ENCODE data around the gene ZDHHC20. TPM values are rescaled to one million over a fixed set of nuclear protein-coding genes. Genes with fewer than 3 reads are reported as not detected.
"Not testable (repeated sequence)": the region's sequence is repeated elsewhere in the genome, so short reads cannot be mapped to it uniquely, and the experiment has no call there.

The ZDHHC20 gene
- total RNA-seq, 3 donors from 2014 or later, result 55.2 to 77.4 (median 74.4) TPM

DNA sequence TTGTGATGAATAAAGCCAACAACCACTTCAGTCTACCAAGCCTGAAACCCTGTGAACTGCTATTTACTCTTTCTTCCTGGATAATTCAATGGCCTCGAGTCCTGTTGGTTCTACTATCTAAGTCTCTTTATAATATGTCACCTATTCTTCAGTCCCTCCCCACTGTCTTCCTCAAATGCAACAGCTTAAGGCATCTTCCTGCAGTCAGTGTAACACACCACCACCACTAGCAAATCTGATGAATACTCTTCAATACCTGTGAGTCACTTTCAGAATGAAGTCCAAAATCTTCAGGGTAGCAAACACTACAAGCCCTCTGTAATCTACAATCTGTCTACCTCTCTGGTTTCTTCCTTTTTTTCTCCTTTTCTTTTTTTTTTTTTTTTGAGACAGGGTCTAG lies 32.9 kb downstream of the ZDHHC20 start:
- DNase-seq, result no peak
- Histone ChIP-seq H3K9me3 (peaks cover 16% of the 10 kb centered on the region), H3K36me3 (ENCODE audit: low read depth) (no peaks in the 10 kb centered on the region), H3K4me1 (ENCODE audit: low read depth) (no peaks in the 10 kb centered on the region), H3K4me3 (no peak overlapping the region)
- peak; percentile 50 for ATAC-seq
- TF ChIP-seq, protein P1, sequence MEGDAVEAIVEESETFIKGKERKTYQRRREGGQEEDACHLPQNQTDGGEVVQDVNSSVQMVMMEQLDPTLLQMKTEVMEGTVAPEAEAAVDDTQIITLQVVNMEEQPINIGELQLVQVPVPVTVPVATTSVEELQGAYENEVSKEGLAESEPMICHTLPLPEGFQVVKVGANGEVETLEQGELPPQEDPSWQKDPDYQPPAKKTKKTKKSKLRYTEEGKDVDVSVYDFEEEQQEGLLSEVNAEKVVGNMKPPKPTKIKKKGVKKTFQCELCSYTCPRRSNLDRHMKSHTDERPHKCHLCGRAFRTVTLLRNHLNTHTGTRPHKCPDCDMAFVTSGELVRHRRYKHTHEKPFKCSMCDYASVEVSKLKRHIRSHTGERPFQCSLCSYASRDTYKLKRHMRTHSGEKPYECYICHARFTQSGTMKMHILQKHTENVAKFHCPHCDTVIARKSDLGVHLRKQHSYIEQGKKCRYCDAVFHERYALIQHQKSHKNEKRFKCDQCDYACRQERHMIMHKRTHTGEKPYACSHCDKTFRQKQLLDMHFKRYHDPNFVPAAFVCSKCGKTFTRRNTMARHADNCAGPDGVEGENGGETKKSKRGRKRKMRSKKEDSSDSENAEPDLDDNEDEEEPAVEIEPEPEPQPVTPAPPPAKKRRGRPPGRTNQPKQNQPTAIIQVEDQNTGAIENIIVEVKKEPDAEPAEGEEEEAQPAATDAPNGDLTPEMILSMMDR (IDR thresholded peaks at IDR 0.05), result no peak
- intact Hi-C loops (cut with DNase I, micrococcal nuclease), result no loop called here

DNA sequence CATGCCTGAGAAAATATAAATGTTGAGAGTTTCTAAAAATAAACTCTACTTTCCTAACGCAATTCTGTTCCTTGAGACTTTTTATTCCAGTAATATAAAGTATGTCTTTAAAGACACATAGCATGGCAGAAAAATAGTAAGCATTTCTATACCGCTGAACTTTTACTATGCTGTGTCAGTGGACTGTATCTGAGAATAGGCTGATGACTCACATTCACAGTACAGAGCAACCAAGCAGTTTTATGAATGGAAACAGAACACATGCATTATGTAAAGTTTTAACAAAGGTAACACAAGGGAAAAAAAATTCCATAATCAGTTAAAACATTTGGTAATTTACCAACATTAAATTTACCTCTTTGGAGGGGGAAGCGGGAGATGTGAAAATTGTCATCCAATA lies 38.4 kb downstream of the ZDHHC20 start:
- no peaks in the 10 kb centered on the region for H3K4me1 ChIP-seq (ENCODE audit: low read depth)
- H3K9me3 ChIP-seq, result no peaks in the 10 kb centered on the region
- no peak for DNase-seq
- no peak overlapping the region for H3K4me3 ChIP-seq
- H3K36me3 ChIP-seq (ENCODE audit: low read depth), result no peaks in the 10 kb centered on the region
- intact Hi-C loops (cut with DNase I, micrococcal nuclease), result no loop called here
- ATAC-seq, result no peak
- TF ChIP-seq, protein P1 (IDR thresholded peaks at IDR 0.05), result no peak

DNA sequence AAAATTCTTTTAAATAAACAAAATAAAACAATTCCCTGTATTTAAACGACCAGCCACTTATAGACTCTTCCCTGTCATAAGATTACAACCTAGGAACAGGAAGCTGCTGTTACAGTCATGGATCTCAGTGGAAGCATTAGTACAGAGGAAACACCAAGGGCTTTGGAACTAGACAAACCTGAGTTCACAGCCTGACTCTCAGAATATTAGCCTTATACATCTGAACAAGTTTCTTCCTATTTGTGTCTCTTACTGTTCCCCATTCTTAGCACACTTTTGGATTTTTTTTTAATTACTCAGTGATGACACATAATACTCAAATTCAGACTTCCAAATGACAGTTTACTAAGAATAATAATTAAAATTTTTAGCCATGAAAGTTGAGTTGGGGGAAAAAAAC lies 46.1 kb downstream of the ZDHHC20 start:
- peaks cover 2% of the 10 kb centered on the region for H3K9me3 ChIP-seq
- no peaks in the 10 kb centered on the region for H3K36me3 ChIP-seq (ENCODE audit: low read depth)
- H3K4me3 ChIP-seq, result no peak overlapping the region
- TF ChIP-seq, protein P1 (IDR thresholded peaks at IDR 0.05), result no peak
- intact Hi-C loops (cut with DNase I, micrococcal nuclease), result no loop called here
- no peaks in the 10 kb centered on the region for H3K4me1 ChIP-seq (ENCODE audit: low read depth)
- no peak for ATAC-seq
- no peak for DNase-seq

DNA sequence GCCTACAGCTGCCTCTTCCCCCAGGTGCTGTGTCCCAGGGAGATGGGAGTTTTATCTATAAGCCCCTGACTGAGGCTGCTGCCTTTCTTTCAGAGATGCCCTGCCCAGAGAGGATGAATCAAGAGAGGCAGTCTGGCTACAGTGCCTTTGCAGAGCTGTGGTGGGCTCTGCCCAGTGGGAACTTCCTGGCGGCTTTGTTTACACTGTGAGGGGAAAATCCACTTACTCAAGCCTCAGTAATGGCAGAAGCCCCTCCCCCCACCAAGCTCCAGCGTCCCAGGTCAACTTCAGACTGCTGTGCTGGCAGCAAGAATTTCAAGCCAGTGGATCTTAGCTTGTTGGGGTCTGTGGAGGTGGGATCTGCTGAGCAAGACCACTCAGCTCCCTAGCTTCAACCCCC lies 48.6 kb downstream of the ZDHHC20 start:
- H3K4me1 ChIP-seq (ENCODE audit: low read depth); H3K36me3 ChIP-seq (ENCODE audit: low read depth); ATAC-seq; intact Hi-C loops (cut with DNase I, micrococcal nuclease); DNase-seq; H3K4me3 ChIP-seq; H3K9me3 ChIP-seq: not testable (repeated sequence)

DNA sequence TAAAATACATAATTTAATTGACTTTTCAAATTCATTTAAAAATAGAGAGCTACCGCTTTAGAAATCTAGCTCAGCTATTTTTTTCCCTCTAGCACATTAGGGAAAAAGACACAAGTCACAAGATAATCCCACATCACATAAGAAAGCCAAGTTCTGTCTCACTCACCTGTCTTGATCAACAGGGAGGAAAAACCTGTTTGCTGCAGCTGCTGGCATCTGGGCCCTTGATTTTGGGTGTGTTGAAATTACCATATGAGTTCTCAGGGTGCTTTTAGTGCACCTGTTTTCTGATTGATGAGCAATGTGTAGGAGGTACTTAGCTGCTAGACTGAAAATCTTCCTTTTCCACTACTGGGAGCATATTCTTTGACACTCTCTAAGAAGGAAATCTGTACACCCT lies 53.8 kb downstream of the ZDHHC20 start:
- H3K36me3 ChIP-seq (ENCODE audit: low read depth), result no peaks in the 10 kb centered on the region
- no peaks in the 10 kb centered on the region for H3K4me1 ChIP-seq (ENCODE audit: low read depth)
- ATAC-seq (no peak), DNase-seq (no peak)
- TF ChIP-seq, protein P1 (IDR thresholded peaks at IDR 0.05), result no peak
- H3K4me3 ChIP-seq, result no peak overlapping the region
- peaks cover 7% of the 10 kb centered on the region for H3K9me3 ChIP-seq
- intact Hi-C loops (cut with DNase I, micrococcal nuclease), result no loop called here

DNA sequence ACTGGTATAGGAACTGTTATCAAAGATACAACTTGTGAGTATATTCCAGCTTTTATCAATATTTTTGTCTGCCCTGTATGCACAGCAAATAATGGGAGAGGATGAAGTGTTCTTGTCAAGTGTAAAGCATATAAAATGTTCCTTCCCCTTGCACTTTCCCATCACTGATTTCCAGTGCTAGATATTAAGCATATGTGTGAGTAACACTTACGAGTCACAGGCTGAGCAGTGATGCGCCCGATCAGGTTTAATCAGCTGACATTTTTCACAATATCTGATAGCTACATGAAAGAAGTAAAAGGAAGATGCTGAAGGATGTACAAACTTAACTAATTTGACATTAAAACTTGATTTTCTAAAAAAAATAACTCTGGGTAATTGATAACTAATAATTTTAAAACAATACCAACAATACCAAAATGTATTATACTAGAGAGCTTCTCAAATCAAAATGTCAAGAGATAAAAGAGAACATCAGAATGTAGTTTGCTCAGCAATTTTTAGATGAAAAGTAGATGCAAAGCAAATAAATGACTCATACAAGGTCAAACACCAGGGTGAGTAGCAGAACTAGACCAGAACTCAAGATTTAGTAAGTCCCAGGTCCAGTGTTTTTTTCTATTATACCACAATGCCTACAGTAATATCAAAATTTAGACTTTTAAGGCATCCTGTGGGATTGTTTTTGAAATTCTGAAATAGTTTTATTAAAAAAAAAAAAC lies 56.4 kb downstream of the ZDHHC20 start:
- Histone ChIP-seq H3K4me1 (ENCODE audit: low read depth) (no peaks in the 10 kb centered on the region), H3K36me3 (ENCODE audit: low read depth) (no peaks in the 10 kb centered on the region), H3K9me3 (peaks cover 3% of the 10 kb centered on the region), H3K4me3 (no peak overlapping the region)
- intact Hi-C loops (cut with DNase I, micrococcal nuclease), result no loop called here
- ATAC-seq, result no peak
- DNase-seq, result no peak
- TF ChIP-seq, protein P1 (IDR thresholded peaks at IDR 0.05), result no peak

Data from mucosa of descending colon (tissue), 3 donors.